Loucy (cell line): ENCODE data around the gene DLG2.
"Not testable (repeated sequence)": the region's sequence is repeated elsewhere in the genome, so short reads cannot be mapped to it uniquely, and the experiment has no call there.

Source experiments
- EZH2phosphoT487 ChIP-seq: fragments of 200-600 bp; IDR thresholded peaks from 2 replicates; pipeline ENCODE4 v1.6.1; 2018; ENCODE audit warnings: antibody characterized with exemption, mild to moderate bottlenecking, moderate library complexity, borderline replicate concordance
- TF ChIP-seq, protein P1 (sequence below): fragments of 200-600 bp; sonication (generic); conservative IDR thresholded peaks from 2 replicates; pipeline ENCODE4 v1.5.1; 2014; ENCODE audit warnings: mild to moderate bottlenecking, antibody characterized with exemption, low read length

GRCh38 chr11:85270315-85270714, 356.8 kb downstream of the DLG2 start:
- TF ChIP-seq, protein P1, sequence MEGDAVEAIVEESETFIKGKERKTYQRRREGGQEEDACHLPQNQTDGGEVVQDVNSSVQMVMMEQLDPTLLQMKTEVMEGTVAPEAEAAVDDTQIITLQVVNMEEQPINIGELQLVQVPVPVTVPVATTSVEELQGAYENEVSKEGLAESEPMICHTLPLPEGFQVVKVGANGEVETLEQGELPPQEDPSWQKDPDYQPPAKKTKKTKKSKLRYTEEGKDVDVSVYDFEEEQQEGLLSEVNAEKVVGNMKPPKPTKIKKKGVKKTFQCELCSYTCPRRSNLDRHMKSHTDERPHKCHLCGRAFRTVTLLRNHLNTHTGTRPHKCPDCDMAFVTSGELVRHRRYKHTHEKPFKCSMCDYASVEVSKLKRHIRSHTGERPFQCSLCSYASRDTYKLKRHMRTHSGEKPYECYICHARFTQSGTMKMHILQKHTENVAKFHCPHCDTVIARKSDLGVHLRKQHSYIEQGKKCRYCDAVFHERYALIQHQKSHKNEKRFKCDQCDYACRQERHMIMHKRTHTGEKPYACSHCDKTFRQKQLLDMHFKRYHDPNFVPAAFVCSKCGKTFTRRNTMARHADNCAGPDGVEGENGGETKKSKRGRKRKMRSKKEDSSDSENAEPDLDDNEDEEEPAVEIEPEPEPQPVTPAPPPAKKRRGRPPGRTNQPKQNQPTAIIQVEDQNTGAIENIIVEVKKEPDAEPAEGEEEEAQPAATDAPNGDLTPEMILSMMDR = not testable (repeated sequence)
- not testable (repeated sequence) for TF ChIP-seq EZH2phosphoT487
